GM19023 (cell line): ENCODE data around the gene GREM1.

ENCODE experiments used
- ATAC-seq: cut with Tn5 transposase; IDR thresholded peaks from one replicate; pipeline ENCODE4 v1.9.1; 2021; ENCODE audit warnings: mild to moderate bottlenecking, moderate library complexity; ENCODE audit not compliant: unreplicated experiment

The GREM1 gene

DNA sequence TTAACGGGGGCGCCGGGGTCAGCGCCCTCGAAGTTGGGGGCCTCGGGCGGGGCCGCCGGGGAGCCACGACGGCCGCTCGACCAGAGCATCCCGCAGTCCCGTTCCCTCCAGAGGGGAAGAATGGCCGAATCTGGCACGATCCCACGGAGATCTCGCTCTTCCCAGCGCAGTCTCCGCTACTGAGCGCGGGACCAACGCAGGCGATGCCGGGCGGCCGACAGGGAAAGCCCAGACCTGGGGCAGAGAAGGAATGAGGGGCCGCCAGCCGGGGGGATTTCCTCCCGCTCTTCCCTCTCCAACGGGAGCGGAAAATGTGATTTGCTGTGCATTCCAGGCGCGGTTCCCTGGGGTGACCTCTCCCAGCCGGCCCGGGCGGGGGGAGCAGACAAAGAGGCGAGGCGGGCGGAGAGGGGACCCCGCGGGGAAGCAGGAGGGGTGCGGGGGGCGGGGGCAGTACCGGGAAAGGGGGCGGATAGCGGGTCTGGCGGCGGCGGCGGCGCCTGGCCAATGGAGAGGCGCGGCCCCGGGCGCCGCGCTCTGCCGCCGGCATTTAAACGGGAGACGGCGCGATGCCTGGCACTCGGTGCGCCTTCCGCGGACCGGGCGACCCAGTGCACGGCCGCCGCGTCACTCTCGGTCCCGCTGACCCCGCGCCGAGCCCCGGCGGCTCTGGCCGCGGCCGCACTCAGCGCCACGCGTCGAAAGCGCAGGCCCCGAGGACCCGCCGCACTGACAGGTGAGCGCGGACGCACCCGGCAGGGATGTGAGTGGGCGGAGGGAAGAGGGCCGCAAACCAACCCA lies at the start of gene GREM1:
Gene GREM1 (plus strand): TSS at position 579 of the 801 bp plus-strand sequence. CDS start 12,687 bp downstream, outside the sequence.
- no peak for ATAC-seq

DNA sequence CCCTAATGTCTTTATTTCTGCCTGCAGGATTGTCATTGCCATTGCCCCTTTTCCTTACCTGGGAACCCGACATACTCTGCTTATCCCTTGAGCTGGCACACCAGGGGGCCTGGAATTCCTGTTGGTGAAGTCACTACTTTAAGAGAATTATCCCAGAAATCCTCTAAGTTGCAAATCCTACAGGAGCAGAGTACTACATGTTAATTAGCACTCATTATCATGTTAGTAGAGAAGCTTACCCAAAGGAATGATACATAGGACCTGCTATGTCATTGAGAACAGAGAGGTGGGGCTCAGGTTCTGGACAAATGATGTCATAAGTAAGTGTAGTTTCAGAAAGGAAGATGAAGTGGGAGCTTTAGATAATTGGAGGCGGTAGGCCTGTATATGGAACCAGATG lies 48.9 kb upstream of the GREM1 start:
- no peak for ATAC-seq

DNA sequence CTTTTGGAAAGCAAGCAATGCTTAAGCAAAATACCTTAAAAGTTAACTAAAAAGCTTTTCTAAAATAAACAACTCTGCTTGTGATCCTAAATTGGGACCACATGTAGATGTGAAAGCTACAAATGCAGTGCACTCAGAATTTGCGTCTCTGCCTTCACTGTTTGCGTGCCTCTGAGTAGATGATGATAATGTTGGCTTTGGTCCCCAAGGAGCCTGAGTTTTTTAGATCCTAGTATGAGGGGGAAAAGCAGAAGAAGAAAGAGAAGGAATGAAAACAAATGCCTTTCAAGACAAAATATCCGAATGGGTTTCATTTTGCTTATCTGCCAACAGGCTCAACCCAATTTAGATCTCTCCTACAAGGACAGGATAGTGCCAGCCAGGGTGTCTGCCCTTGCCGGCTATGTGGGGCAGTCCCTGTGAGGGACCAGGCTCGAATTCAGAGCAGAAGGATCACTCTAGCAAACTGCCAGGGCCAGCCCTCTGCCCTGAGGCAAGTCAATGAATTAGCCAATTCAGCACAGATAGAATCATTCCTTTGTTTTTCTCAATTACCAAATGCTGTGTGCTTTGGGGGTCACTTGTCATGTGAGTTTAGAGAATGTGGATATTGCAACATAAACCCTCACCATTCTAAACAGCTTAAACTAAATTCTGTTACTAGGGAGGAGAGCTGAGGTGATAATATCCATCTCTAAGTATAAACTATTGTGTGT lies 47.8 kb upstream of the GREM1 start:
- no peak for ATAC-seq

DNA sequence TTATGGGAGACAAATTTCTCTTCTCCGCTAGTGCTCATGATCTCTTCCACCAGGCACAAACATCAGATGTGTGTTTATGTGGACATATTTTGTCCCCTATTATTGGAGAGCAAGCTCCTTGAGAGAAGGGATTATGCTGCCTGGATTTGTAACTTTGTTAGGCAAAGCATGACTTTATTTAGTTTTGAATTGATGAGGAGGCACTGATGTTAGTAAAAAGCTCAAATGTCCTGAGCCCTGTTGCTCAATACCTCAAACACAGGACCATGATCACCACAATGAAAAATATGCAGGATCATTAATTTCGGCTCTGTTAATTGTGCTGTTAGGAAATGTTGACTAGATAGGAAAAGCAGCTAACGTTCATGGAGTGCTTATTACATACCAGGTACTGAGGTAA lies 47.2 kb upstream of the GREM1 start:
- no peak for ATAC-seq

DNA sequence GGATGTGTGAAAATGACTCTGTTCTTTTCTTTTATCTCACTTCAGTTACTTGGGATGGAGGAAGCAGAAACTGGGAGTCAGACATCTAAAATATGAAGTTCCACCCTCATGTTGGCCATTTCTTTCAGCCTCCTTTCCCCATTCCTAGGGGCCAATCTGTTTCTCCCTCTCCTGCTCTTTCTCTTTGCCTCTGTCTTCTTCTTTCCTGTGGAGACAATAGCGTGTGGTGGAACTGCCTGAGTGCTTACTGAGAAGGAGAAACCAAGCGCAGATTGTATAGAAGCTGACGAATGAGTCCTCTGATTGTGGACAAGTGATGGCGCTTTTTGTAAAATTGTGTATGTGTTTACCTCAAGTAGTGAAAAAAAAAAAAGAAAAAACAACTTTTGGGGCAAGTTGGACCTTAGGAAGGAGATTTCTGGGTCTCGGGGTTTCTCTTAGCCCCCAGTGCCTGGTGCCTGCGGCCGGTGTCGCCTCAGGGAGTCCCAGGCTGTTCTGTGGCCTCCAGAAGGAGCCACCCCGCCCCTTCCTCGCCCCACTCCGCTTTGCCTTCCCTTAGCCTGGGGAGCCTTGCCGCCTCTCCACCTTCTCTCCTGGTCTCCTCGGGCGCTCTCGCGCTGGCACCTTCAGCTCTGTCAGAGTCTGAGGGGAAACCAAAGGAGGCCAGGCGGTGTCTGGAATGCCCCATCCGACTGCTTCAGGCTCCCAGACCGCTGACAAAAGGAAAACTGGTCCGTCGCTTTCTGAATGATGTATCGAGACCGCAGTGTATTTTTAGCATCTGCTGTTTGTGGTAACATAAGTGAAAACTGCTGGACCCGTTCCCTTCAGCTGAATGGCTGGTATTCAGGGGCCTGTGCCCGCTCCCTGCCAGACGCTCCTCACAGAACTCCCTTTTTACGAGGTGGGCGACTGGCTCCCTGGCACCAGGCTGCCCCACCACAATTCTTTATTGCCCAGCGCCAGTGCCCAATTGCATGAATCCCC lies 46.2 kb upstream of the GREM1 start:
- ATAC-seq, result no peak

DNA sequence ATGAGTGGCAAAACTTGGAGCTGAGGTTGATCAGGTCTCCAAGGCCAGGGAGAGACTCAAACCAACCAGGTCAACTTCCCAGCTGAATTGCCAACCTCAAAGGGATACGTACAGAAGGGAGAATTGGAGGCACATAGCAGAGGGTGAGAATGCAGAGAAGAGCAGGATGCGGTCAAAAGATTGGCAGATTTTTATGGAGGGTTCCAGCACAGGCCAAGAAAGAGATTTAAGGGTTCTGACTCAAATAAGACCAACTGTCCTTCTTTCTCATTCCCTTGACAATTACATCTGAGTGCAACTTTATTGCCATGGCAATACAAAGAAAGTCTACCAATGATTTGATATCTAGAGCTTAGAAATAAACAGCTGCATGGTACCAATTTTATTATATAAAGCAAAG lies 43.1 kb upstream of the GREM1 start:
- ATAC-seq, result no peak

DNA sequence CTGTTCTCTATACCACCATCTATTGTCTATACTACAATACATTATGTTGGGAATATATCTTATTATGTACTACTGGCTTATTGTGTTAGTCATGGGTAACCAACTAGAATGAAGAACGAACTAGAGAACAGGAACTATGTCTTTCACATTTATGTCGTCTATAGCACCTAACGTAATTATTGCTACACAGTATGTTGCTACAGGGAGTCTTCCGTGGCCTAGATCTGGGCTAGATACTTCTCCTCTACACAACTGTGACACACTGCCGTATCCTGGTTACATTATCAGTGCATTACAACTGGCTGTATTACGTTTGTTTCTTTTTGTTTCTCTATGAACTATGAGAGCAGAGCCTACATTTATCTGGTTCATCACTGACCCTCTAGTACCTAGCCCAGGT lies 42.3 kb upstream of the GREM1 start:
- ATAC-seq, result no peak

DNA sequence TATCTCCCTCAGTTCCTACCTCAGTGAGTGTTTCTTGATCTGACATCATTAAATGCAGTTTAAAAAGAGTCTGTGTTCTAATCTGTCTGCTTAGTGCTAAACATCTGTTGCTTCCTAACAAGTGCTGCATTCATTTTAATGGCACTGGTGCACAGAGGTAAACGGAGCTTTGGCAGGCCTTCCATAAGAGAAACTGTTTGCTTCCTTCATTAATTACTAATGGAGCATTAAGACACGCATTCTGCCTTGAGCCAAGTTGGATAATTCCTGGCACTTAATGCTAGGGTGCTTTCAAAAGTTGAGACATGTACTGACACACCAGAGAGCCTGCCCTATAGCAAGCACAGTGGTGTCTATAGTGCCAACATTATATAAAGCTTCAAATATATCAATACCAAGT lies 41.6 kb upstream of the GREM1 start:
- no peak for ATAC-seq

DNA sequence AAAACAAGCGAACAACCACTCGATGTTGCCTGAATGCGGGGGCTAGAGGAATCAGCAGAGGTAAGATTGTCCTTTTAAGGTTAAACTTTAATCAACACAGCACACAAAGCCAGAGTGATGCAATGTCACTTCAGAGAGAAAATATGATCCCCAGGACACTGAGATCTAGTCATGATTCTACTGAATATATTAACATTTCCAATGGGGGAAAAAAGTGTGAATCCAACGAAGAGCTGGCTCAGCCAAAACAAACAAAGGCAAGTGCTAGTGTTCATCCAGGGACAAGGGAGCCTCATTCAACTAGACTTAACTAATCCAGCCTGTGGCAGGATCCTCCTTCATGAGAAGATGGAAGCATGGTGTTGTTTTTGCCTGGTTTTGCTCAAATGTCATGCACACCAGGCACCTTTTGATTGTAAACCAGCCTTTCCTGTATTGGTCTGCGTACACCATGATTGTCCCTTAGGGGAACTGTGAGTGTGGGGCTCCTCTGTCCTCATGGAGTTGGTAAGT lies 40.5 kb upstream of the GREM1 start:
- no peak for ATAC-seq

DNA sequence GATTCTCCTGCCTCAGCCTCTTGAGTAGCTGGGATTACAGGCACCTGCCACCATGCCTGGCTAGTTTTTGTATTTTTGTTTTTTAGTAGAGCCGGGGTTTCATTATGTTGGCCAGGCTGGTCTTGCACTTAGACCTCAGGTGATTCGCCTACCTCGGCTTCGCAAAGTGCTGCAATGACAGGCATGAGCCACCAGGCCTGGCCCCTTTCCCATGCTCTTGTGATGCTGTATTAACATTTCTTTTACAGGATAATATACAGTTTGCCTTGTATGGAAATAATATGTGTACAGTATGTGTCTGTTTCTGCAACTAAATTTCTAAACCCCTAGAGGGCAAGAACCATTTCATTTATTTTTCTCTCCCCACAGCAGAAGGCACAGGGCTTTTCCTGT lies 38.5 kb upstream of the GREM1 start:
- ATAC-seq, result no peak

DNA sequence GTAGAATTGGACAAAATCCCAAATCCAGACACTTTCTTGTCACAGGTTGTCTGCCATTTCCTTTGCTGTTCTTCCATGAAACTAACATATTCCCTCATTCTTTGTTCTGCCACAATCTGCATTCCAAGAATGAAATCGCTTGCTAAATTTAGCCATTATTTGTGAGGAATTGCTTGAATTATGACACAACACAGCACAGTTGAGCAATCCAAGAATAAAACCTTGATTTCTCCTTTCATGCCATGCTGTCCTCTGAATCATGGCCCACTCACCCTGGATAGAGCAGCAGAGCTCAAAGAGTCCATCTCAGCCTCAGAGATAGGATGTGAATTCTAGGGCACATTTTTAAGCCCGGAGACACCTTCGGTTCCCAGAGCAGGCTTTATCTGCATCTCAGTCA lies 35.2 kb upstream of the GREM1 start:
- ATAC-seq, result no peak

DNA sequence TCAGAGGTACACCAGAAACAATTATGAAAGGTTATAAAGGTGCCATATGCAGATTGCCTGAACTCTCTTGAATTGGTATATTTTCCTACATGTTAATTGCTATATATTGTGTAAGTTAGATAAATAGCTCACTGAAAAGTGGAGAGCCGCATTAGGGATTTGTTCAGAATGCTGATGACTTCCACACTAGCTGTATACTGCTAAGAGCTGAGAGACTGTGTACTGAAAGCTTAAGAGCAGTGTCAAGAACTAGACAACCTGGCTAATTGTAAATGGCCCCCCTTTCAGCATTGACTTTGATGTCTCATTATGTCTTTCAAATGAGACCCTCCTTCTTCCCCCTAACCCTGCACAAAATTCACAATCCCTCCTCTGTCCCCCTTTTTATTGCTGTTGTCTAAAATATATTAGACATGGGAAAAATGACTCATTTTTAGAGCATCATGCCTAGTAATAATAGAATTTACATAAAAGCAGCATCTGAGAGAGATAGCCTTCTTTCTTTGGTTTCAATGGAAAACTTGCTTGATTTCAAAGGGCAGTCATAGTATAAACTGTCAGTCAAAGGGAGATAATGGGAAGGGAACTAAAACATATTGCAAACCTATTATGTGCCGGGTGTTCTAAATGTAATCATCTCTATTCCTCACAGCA lies 34.7 kb upstream of the GREM1 start:
- ATAC-seq, result no peak

DNA sequence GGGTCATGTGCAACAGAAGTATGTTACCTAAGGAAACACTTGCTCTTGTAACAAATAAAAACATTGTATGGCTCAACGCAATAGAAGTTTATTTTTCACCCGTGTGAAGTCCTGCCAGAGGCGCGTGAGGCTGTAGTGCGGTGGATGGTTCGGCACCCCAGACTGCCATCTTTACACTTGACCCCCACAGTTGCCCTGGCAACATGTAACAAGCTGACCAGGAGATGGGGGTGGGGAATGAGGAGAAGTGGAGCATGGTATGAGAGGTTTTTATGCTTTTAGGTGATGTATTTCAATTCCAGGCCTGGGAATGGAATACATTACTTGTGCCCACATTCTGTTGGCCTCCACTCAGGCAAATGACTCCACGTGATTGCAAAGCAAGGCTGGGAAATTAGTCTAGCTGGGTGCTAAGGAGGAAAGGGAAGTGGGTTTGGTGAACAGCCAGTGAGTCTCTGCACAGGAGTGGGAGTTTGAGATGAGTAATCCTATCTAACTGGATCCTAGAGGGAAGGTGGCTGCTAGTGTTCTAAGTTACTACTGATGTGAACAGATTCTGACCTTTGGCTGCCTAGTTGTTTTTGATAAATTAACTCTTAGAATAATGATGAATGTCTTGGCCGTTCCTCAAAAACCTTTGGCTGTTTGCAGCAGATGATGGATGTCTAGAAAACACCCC lies 33.8 kb upstream of the GREM1 start:
- ATAC-seq, result no peak

DNA sequence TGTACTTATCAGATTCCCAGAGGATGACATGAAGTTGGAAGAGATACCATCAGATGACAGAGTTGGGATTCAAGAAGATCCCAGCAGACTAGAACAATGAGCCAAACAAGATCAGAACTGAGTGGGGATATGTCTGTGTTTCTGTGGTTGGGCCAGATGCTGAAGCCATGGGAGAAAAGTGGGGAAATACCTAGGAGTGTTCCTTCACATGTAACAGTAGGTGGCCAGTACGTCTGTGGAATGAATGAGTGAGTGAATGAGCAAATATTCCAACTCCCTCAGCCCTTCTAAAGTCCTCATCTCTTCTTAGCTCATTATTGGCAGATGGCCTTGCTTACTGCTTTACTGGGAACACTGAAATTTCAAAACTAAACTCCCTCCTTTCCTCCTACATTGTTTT lies 32.2 kb upstream of the GREM1 start:
- ATAC-seq, result no peak

DNA sequence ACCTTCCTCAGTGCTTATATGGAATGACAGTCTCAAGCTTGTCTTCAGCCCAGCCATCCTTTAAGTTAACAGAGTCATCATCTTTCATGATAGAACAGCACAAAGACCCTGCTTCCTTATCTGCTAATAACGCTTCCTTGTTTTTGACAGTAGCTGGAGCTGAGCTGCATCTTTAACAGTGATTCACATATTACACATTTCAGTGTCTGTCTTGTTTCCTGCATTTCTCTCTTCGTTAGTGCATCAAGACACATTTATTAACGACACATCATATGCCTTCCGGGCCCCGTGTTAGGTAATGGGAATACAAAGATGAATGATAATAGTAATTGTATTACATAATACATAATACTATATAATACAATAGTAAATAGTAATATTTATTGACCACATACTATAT lies 30.2 kb upstream of the GREM1 start:
- ATAC-seq, result no peak

DNA sequence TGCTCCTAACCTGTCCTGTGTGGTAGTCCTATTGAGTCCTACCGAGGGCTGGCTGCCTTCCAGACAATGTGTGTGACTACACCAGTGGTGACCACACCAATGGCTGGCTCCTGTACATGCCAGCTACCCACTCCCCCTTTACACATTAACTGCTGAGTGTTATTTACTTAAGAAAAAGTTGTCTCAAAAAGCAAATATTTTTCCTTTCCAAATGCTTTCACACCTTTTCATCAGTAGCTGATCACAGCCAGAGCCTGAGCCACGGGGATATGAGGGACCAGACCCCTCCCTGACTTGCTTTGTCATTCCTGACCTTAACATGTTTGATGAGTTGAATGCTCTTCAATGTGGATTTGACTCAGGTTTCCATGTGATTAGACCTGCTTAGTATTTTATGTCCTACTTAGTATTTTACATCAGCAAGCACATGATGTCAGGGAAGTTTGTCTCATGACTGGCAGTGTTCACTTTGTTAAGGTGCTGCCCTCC lies 29.6 kb upstream of the GREM1 start:
- no peak for ATAC-seq

DNA sequence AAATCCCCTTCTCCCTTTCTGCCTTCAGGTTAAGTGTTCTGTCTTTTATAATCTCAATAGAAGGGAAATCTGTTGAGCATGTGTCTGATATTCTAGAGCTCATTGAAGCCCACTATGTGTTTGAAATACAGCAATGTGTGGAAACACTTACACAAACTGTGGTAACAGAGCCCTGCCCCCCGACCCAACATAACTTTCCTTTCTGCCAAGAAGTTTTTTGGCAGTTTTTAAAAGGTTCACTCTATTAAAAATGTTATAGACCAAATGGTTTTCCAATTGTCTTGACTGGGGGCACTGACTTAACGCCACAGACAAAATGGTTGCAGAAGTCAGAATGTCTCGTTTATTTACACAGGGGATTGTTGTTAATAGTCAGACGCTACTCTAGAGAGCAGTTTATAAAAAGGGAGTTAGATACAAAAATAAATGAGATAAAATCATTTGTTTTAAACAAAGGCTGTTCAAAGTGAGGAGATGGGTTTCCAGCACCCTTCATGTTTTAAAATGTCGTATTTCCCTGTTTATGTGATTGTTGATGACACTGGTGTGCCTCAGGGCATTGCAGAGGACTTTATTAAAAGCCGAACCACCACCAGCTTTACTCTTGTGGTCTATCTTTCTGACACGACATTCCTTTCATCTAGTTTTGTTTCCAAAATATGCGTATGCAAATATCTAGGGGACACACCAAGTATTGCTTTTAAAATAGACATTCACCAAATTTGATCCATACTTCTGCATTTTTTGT lies 26.7 kb upstream of the GREM1 start:
- ATAC-seq, result no peak

DNA sequence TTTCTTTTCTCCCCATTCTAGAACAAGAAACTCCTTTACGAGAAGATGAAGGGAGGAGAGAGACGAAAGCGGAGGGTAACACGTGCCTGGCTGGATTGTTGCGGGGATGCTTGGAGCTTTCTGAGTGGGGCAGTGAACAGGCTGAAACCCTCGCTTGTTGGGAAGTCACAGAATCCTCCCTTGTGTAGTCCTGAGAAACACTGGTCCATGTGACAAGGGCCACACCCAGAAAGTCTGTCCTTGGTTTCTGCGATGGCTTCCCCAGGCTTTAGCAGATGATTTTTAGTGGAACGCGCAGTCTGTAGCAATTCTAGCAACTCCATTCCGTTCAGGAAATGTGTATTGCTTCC lies 26.1 kb upstream of the GREM1 start:
- ATAC-seq, result no peak

DNA sequence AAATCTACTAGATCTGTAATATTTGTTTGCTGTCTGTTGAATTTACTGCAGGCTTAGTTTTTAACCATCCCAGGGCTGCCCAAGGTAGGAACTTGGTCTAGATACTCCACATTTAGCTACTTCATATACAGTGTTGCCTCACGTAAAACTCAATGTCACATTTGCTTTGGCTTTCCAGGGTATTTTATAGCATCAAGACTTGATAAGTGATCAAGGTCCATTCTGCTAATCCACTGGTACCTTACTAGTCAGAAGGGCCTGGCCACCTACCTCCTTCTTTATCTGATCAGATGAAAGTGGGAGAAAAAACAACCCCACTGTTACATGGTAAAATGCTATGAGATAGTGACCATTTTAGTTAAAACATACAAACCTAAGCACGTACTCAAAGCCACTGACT lies 25.5 kb upstream of the GREM1 start:
- no peak for ATAC-seq
